DMS79 (cell line): ENCODE data around the gene AGPAT2.

Source experiments
- DNase-seq: peaks from one replicate; lab custom pipeline; 2025; lab: John Stamatoyannopoulos, UW

Gene AGPAT2

GRCh38 chr9:136625101-136626065 lies 61.9 kb downstream of the AGPAT2 start:
- peak; percentile 32 for DNase-seq

DNA sequence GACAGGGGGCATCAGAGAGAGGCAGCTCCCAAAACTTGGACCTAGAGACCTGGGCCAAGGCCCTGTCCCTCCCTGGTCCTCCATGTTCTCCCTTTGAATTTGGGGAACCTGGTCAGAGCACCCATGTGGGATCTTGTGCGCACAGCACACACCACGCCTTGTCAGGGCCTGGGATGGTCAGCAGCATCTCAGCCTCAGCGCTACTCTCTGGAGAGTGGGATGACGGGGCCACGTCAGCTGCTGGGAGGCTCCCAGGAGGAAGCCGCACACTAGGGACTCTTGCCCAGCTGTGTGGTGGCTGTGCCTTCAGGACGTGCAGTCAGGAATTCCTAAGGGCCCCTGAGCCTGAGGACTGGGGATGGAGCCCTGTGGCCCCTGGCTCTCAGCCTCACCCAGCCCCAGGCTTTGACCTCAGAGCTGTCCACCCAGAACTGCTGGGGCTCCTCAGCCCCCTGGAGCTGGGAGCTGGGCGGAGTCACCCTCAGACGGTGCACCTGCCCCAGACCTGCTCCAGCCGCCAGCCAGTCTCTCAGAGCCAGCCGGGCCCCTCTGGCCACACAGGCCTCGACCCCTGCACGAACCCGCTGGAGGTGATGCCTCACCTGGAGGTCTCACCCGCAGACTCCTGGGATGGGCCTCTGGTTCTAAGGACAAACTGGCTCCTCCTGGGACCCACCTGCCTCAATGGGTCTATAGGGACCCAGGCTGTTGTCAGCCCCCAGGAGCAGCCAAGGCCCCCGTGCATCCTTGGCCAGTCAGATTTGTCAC lies 62.9 kb downstream of the AGPAT2 start:
- DNase-seq, result peak; percentile 26

- peak; percentile 91 for DNase-seq
Measured at GRCh38 chr9:136623842-136624183, 63.4 kb downstream of the AGPAT2 start.
